Germinal center (tissue), 1 donor: Measurements from ENCODE around the gene NEU1.
"Not testable (repeated sequence)": the region's sequence is repeated elsewhere in the genome, so short reads cannot be mapped to it uniquely, and the experiment has no call there.

ENCODE experiments used
- DNase-seq: peaks from one replicate; pipeline ENCODE4 v3.0.0; 2012; ENCODE audit warnings: mixed read lengths, low spot score

The NEU1 gene

GRCh38 chr6:31838968-31839367 lies 23.7 kb downstream of the NEU1 start:
- DNase-seq, result no peak

- not testable (repeated sequence) for DNase-seq
Measured at GRCh38 chr6:31838114-31838553, 24.5 kb downstream of the NEU1 start.

GRCh38 chr6:31837369-31838113 lies 25.1 kb downstream of the NEU1 start:
- no peak for DNase-seq

GRCh38 chr6:31836474-31837368 lies 25.9 kb downstream of the NEU1 start:
- no peak for DNase-seq

GRCh38 chr6:31836047-31836473 lies 26.6 kb downstream of the NEU1 start:
- DNase-seq, result no peak

- DNase-seq, result peak; percentile 75
Measured at GRCh38 chr6:31834367-31835250, 28.0 kb downstream of the NEU1 start.

GRCh38 chr6:31831350-31832215 lies 31.0 kb downstream of the NEU1 start:
- no peak for DNase-seq

- no peak for DNase-seq
Measured at GRCh38 chr6:31830886-31831335, 31.7 kb downstream of the NEU1 start.

GRCh38 chr6:31829633-31830283 lies 32.9 kb downstream of the NEU1 start:
- peak; percentile 57 for DNase-seq

DNA sequence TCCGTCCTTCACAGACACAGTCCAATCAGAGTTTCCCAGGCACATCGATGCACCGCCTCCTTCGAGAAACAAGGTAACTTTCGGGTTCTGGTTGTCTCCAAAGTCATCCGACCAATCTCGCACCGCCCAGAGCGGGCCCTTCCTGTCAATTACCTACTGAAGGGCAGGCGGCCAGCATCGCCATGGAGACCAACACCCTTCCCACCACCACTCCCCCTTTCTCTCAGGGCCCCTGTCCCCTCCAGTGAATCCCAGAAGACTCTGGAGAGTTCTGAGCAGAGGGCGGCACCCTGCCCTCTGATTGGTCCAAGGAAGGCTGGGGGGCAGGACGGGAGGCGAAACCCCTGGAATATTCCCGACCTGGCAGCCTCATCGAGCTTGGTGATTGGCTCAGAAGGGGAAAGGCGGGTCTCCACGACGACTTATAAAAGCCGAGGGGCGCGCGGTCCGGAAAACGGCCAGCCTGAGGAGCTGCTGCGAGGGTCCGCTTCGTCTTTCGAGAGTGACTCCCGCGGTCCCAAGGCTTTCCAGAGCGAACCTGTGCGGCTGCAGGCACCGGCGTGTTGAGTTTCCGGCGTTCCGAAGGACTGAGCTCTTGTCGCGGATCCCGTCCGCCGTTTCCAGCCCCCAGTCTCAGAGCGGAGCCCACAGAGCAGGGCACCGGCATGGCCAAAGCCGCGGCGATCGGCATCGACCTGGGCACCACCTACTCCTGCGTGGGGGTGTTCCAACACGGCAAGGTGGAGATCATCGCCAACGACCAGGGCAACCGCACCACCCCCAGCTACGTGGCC lies 35.1 kb downstream of the NEU1 start, which contains the start of gene HSPA1B:
Gene HSPA1B (plus strand): TSS at position 453 of the 794 bp plus-strand sequence. CDS start 213 bp downstream, at position 666.
- peak; percentile 91 for DNase-seq

DNA sequence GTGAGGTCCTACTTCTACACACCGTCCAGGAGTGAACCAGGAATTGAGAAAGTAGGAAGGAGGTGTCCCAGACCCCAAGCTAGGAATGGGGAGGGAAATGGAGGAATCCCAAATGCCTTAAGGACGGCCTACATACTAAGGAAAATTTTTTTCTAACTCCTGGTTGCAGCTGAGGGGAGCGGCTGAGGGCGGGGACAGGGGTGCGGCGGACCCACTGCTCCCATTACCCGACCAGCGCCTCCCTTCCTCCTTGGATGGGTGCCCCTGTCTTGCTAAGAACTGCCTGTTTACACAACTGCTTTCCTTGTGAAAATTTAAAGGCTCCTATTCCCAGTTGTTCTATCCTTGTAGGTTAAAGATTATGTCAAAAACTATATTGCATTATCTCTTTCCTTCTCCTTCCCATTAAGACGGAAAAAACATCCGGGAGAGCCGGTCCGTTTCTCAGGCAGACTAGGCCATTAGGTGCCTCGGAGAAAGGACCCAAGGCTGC lies 35.8 kb downstream of the NEU1 start:
- DNase-seq, result peak; percentile 68

DNA sequence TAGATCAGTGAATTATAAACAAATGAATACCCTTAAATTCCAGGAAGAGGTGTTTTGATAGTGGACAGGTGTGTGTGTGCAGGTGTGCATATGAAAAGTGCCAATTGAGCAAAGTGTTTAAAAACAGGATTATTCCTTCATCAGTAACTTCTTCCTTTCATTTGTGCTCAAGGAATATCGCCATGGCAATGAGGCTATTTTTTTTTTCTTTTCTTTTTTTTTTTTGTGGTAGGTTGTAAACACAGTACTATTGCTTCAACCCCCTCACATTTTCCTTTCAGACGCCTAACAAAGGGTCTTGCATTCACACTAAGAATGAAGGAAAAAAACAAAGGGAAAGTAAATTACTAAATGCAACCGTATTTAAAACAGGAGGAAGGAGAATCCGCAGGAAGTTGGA lies 37.1 kb downstream of the NEU1 start:
- DNase-seq, result no peak

- not testable (repeated sequence) for DNase-seq
Measured at GRCh38 chr6:31823592-31824196, 38.9 kb downstream of the NEU1 start.

GRCh38 chr6:31822036-31822821 lies 40.4 kb downstream of the NEU1 start:
- DNase-seq, result peak; percentile 75

DNA sequence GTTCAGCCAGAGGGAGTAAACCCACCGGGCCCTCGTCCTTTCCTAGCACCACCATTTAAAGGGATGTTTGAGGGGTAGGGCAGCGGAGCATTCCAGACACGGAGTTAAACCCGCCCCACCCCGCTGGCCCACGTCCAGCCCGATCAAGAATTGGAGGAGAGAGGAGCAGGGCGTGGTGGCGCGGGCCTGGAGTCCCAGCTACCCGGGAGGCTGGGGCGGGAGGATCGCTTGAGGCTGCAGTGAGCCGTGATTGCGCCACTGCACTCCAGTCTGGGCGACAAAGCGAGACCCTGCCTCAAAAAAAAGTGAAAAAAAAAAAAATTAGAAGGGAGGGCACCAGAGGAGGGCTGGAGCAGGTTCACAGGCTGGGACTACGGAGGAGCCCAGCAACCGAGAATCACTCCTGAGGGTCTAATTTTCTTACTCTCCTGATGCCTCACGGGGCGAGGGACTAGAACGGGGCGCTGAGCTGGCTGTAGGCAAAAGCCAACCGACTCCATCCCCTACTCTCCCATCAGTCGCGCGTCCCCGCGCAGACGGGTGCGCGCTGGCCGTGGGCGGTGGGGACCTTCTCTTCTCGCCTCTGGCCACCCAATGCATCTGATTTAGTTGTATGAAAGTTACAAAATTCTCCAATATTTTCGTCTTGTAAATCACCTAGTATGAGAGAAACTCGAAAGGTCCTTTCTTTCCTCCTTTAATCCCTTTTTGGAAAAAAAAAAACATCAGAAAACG lies 41.2 kb downstream of the NEU1 start:
- DNase-seq, result peak; percentile 60

- DNase-seq, result not testable (repeated sequence)
Measured at GRCh38 chr6:31820399-31820798, 42.2 kb downstream of the NEU1 start.

DNA sequence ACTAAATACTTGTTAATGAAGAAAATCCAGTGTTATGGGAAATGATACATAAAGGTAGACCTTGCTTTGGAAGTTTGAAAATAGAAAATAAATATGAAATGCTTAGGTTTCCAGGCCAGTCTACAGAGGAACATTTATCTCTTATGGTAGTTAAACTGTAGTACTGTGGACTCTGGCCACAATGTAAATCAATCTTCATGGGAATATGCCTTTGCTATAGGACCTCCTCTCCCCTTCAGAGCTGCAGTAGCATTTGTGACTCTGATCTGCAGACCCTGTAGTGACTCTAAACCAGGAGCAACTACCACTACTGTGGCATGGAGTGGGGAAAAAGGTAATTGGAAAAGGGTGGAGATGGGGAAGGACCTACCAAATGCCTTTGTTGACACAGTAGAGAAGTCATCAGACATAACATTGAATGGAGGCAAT lies 42.7 kb downstream of the NEU1 start:
- no peak for DNase-seq
